SU-DHL-6 (cell line): ENCODE measurements around the gene SUSD3.

ENCODE experiments used
- H2AFZ ChIP-seq: fragments of 200-600 bp; sonication (generic); 2 replicates; pipeline ENCODE4 v1.6.1; 2014; ENCODE audit warnings: low read depth, mild to moderate bottlenecking, moderate library complexity, mixed read lengths, antibody characterized with exemption, low read length; ENCODE audit not compliant: severe bottlenecking
- H3F3A ChIP-seq: fragments of 200-600 bp; shearing (Covaris generic); 2 replicates; pipeline ENCODE4 v1.6.0; 2016; ENCODE audit warnings: antibody characterized with exemption, mild to moderate bottlenecking; ENCODE audit not compliant: insufficient read depth
- H3K27ac ChIP-seq: fragments of 200-600 bp; sonication (generic); 2 replicates; pipeline ENCODE4 v1.5.1; 2016; ENCODE audit warnings: low read depth, mild to moderate bottlenecking, low read length, moderate library complexity, mixed read lengths
- H3K27me3 ChIP-seq: fragments of 200-600 bp; sonication (generic), shearing (Covaris generic); 2 replicates; pipeline ENCODE4 v1.6.0; 2014; ENCODE audit warnings: mild to moderate bottlenecking, low read length
- H3K36me3 ChIP-seq: fragments of 200-600 bp; sonication (generic); 2 replicates; pipeline ENCODE4 v1.6.1; 2014; ENCODE audit warnings: mild to moderate bottlenecking, low read length, mixed read lengths
- H3K4me2 ChIP-seq: fragments of 300-600, 200-600 bp; shearing (Covaris generic), sonication (generic); 2 replicates; pipeline ENCODE4 v1.6.0; 2014; ENCODE audit warnings: low read length, low read depth, mild to moderate bottlenecking; ENCODE audit not compliant: poor library complexity, severe bottlenecking
- H3K4me3 ChIP-seq: fragments of 200-600 bp; sonication (generic); 2 replicates; pipeline ENCODE4 v1.5.1; 2014; ENCODE audit warnings: antibody characterized with exemption, low read length, mild to moderate bottlenecking, mixed read lengths; ENCODE audit not compliant: insufficient read depth, poor library complexity, severe bottlenecking
- H3K79me2 ChIP-seq: fragments of 200-600 bp; sonication (generic); 2 replicates; pipeline ENCODE4 v1.6.1; 2014; ENCODE audit warnings: mild to moderate bottlenecking, low read length, moderate library complexity; ENCODE audit not compliant: insufficient read depth
- H3K9ac ChIP-seq: fragments of 200-600 bp; sonication (generic); 2 replicates; pipeline ENCODE4 v1.7.0; 2014; ENCODE audit warnings: mild to moderate bottlenecking, low read length
- H3K9me2 ChIP-seq: fragments of 200-600 bp; sonication (generic); replicated peaks from 2 replicates; pipeline ENCODE4 v1.6.1; 2014; ENCODE audit warnings: low read length; ENCODE audit not compliant: insufficient read depth
- H3K9me3 ChIP-seq: fragments of 200-600 bp; sonication (generic); 2 replicates; pipeline ENCODE4 v1.6.1; 2014; ENCODE audit warnings: low read length, mixed read lengths; ENCODE audit not compliant: insufficient read depth
- H4K20me1 ChIP-seq: fragments of 200-600 bp; sonication (generic); 2 replicates; pipeline ENCODE4 v1.6.1; 2014; ENCODE audit warnings: low read depth, mild to moderate bottlenecking, antibody characterized with exemption, low read length, moderate library complexity, mixed read lengths
- CTCF ChIP-seq: fragments of 200-600 bp; sonication (generic); IDR thresholded peaks from one replicate; pipeline ENCODE4 v1.5.1; 2017; ENCODE audit warnings: antibody characterized with exemption, mild to moderate bottlenecking, low read length, moderate library complexity; ENCODE audit not compliant: insufficient read depth, poor library complexity, severe bottlenecking
- EZH2phosphoT487 ChIP-seq: fragments of 200-600 bp; sonication (generic), shearing (Covaris generic); conservative IDR thresholded peaks from 2 replicates; pipeline ENCODE4 v1.6.1; 2018; ENCODE audit warnings: mild to moderate bottlenecking, antibody characterized with exemption, low read length, moderate library complexity, mixed read lengths

The SUSD3 gene

GRCh38 chr9:93082841-93083411, 24.4 kb downstream of the SUSD3 start:
- Histone ChIP-seq H3K4me2 (no peak overlapping the region), H4K20me1 (no peaks in the 10 kb centered on the region)

GRCh38 chr9:93083592-93084470, 25.3 kb downstream of the SUSD3 start:
- Histone ChIP-seq H2AFZ (no peak overlapping the region), H3K9ac (no peak overlapping the region), H3K9me3 (no peaks in the 10 kb centered on the region), H3F3A (no peaks in the 10 kb centered on the region), H4K20me1 (no peaks in the 10 kb centered on the region), H3K9me2 (no peaks in the 10 kb centered on the region), H3K4me2 (no peak overlapping the region), H3K79me2 (no peaks in the 10 kb centered on the region), H3K36me3 (no peaks in the 10 kb centered on the region), H3K4me3 (no peak overlapping the region), H3K27ac (no peak overlapping the region), H3K27me3 (no peaks in the 10 kb centered on the region)
- TF ChIP-seq CTCF (no peak), EZH2phosphoT487 (no peak)

More at GRCh38 chr9:93082841-93083411, 24.4 kb downstream of the SUSD3 start:
- Histone ChIP-seq H3K4me3 (no peak overlapping the region), H3K27me3 (no peaks in the 10 kb centered on the region), H2AFZ (no peak overlapping the region), H3K9ac (no peak overlapping the region), H3K36me3 (no peaks in the 10 kb centered on the region), H3F3A (no peaks in the 10 kb centered on the region), H3K9me2 (no peaks in the 10 kb centered on the region), H3K27ac (no peak overlapping the region), H3K9me3 (no peaks in the 10 kb centered on the region), H3K79me2 (no peaks in the 10 kb centered on the region)
- no peak for TF ChIP-seq EZH2phosphoT487
- no peak for TF ChIP-seq CTCF

GRCh38 chr9:93084471-93084881, 26.0 kb downstream of the SUSD3 start:
- Histone ChIP-seq H3F3A (no peaks in the 10 kb centered on the region), H3K9me2 (no peaks in the 10 kb centered on the region), H3K9ac (no peak overlapping the region), H3K27me3 (no peaks in the 10 kb centered on the region), H3K9me3 (no peaks in the 10 kb centered on the region), H3K27ac (no peak overlapping the region), H3K36me3 (no peaks in the 10 kb centered on the region), H3K4me3 (no peak overlapping the region), H3K4me2 (no peak overlapping the region), H3K79me2 (no peaks in the 10 kb centered on the region), H2AFZ (no peak overlapping the region), H4K20me1 (no peaks in the 10 kb centered on the region)
- no peak for TF ChIP-seq EZH2phosphoT487
- no peak for TF ChIP-seq CTCF
